ENCODE measurements around the gene HHAT. TPM values are rescaled to one million over a fixed set of nuclear protein-coding genes. Genes with fewer than 3 reads are reported as not detected.

Gene HHAT
- polyA plus RNA-seq, 2 of the 4 experiments (the other 2 are of a cell fraction) = 3.8 to 4.5 TPM

- Histone ChIP-seq H3K4me3 (no peak overlapping the region), H3K4me1 (peaks cover 25% of the 10 kb centered on the region), H3K9me3 (0 out of 3 replicates have a peak, but pooled peaks cover 3% of the 10 kb centered on the region), H3K27ac (no peak overlapping the region), H3K4me2 (no peak overlapping the region)
- TF ChIP-seq REST (IDR thresholded peaks at IDR 0.05) (no peak), TP53 (CRISPR knock-in tag; IDR thresholded peaks at IDR 0.05) (no peak), RNF2 (IDR thresholded peaks at IDR 0.05; ENCODE audit: borderline replicate concordance, low read depth) (no peak), RARB (CRISPR knock-in tag; IDR thresholded peaks at IDR 0.05) (no peak), HMGXB4 (CRISPR knock-in tag; IDR thresholded peaks at IDR 0.05; ENCODE audit: borderline replicate concordance) (no peak), ELK1 (IDR thresholded peaks at IDR 0.05; ENCODE audit: low read depth, low read length) (no peak), ZSCAN20 (CRISPR knock-in tag; IDR thresholded peaks at IDR 0.05) (no peak), CHD2 (IDR thresholded peaks at IDR 0.05; ENCODE audit: low read length, partially characterized antibody) (no peak)
- WGBS (ENCODE audit: missing lambda C conversion rate) = 99% methylated on average over 2 of the region's 2 CpGs
- no peak for ATAC-seq
- FAIRE-seq = no peak
- no peak for DNase-seq (ENCODE audit: low read depth in 1 of 2, low spot score in 1 of 2)
- ChIA-PET CTCF (interaction anchor here (0.5 kb wide), 1 partner anchor 246 kb away, joined by 4 read pairs; no protein-coding TSS in a partner anchor), POLR2A (no interaction called here)
These were observed 373.8 kb downstream of the HHAT start for GRCh38 chr1:210702506-210702905.

GRCh38 chr1:210703593-210703992 is 374.9 kb downstream of the HHAT start:
- Histone ChIP-seq H3K4me1 (peaks cover 30% of the 10 kb centered on the region), H3K9me3 (0 out of 3 replicates have a peak, but pooled peaks cover 3% of the 10 kb centered on the region), H3K4me2 (no peak overlapping the region), H3K27ac (no peak overlapping the region), H3K4me3 (no peak overlapping the region)
- no peak for TF ChIP-seq RCOR1 (IDR thresholded peaks at IDR 0.05; ENCODE audit: low read depth, low read length)
- TF ChIP-seq HOXB5 (CRISPR knock-in tag; IDR thresholded peaks at IDR 0.05) = no peak
- TF ChIP-seq KDM5A (IDR thresholded peaks at IDR 0.05) = no peak
- no peak for TF ChIP-seq PHF8 (IDR thresholded peaks at IDR 0.05; ENCODE audit: borderline replicate concordance, low read depth)
- TF ChIP-seq CHD2 (IDR thresholded peaks at IDR 0.05; ENCODE audit: low read length, partially characterized antibody) = no peak
- TF ChIP-seq HES2 (IDR thresholded peaks at IDR 0.05) = no peak
- no peak for TF ChIP-seq NR3C1 (IDR thresholded peaks at IDR 0.05)
- no peak for TF ChIP-seq RNF2 (IDR thresholded peaks at IDR 0.05; ENCODE audit: borderline replicate concordance, low read depth)
- TF ChIP-seq CHD4 (IDR thresholded peaks at IDR 0.05; ENCODE audit: borderline replicate concordance) = no peak
- TF ChIP-seq MAX (IDR thresholded peaks at IDR 0.05) = no peak
- TF ChIP-seq POLR2AphosphoS2 (conservative IDR thresholded peaks at IDR 0.05; ENCODE audit: low read length) = no peak
- no peak for TF ChIP-seq JUNB (IDR thresholded peaks at IDR 0.05)
- TF ChIP-seq MAZ (IDR thresholded peaks at IDR 0.05; ENCODE audit: borderline replicate concordance, low read depth, low read length) = no peak
- TF ChIP-seq ESRRA (IDR thresholded peaks at IDR 0.05; ENCODE audit: borderline replicate concordance, low read length) = no peak
- no peak for TF ChIP-seq HOXA7 (CRISPR knock-in tag; IDR thresholded peaks at IDR 0.05)
- TF ChIP-seq NFE2L2 (conservative IDR thresholded peaks at IDR 0.05; ENCODE audit: low read length) = no peak
- TF ChIP-seq FOSB (CRISPR knock-in tag; IDR thresholded peaks at IDR 0.05) = no peak
- POLR2A ChIA-PET = no interaction called here
- CTCF ChIA-PET = interaction anchor here (1.1 kb wide), 1 partner anchor 430 kb away, joined by 3 read pairs; the partner anchor contains the start of gene KCNH1
- WGBS (ENCODE audit: missing lambda C conversion rate) = 70% methylated on average over 2 of the region's 2 CpGs
- no peak for DNase-seq (ENCODE audit: low read depth in 1 of 2, low spot score in 1 of 2)
- peak; percentile 7 for FAIRE-seq
- no peak for ATAC-seq
